Activated gamma-delta T cell treated with Interleukin-2 at 50 U/mL for 16 hours (primary cell): ENCODE measurements around the gene CPN2.

Source experiments
- DNase-seq: peaks from one replicate; pipeline ENCODE4 v3.0.0-alpha.2; 2020

CPN2 gene

DNA sequence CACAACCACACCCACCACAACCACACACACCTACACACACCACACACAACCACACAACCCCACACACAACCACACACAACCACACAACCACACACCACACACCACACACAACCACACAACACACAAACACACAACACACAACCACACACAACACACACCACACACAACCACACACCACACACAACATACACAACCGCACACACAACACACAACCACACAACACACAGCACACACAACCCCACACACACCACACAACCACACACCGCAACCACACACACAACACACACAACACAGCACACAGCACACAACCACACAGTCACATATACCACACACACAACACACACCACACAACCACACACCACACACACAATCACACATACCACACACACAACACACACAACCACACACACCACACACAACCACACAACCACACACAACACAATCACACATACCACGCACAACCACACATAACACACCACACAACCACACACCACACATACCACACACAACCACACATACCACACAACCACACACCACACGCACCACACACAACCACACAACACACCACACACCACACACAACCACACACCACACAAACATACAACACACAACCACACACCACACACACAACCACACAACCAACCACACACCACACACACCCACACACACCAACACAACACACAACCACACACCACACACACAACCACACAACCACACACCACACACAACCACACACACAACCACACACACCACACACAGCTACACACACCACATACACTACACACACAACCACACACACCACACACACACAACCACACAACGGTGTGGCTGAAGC, 23.7 kb downstream of the CPN2 start:
- no peak for DNase-seq

- no peak for DNase-seq
Observed at GRCh38 chr3:194326968-194327217, 24.2 kb downstream of the CPN2 start.

GRCh38 chr3:194326192-194326967, 24.7 kb downstream of the CPN2 start:
- DNase-seq, result no peak

GRCh38 chr3:194325424-194326153, 25.5 kb downstream of the CPN2 start:
- DNase-seq, result no peak

DNA sequence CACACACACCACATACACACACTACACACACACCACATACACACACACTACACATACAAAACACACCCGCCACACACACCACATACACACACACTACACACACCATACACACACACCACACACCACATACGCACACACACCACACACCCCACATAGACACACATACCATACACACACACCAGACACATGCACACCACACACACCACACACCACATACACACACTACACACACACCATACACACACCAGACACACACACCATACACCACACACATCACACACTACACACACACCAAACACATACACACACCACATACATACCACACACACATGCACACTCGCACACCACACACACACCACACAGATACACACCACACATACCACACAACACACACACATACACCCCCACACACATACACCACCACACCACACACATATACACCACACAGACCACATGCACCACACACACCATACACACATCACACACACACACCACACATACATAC, 26.3 kb downstream of the CPN2 start:
- no peak for DNase-seq

- peak; percentile 32 for DNase-seq
Observed at GRCh38 chr3:194323785-194324735, 27.1 kb downstream of the CPN2 start.

GRCh38 chr3:194322678-194323211, 28.4 kb downstream of the CPN2 start:
- DNase-seq, result no peak

GRCh38 chr3:194321693-194322640, 29.2 kb downstream of the CPN2 start:
- DNase-seq, result no peak

- DNase-seq, result no peak
Observed at GRCh38 chr3:194320744-194321243, 30.3 kb downstream of the CPN2 start.

GRCh38 chr3:194320100-194320499, 31.0 kb downstream of the CPN2 start:
- no peak for DNase-seq

DNA sequence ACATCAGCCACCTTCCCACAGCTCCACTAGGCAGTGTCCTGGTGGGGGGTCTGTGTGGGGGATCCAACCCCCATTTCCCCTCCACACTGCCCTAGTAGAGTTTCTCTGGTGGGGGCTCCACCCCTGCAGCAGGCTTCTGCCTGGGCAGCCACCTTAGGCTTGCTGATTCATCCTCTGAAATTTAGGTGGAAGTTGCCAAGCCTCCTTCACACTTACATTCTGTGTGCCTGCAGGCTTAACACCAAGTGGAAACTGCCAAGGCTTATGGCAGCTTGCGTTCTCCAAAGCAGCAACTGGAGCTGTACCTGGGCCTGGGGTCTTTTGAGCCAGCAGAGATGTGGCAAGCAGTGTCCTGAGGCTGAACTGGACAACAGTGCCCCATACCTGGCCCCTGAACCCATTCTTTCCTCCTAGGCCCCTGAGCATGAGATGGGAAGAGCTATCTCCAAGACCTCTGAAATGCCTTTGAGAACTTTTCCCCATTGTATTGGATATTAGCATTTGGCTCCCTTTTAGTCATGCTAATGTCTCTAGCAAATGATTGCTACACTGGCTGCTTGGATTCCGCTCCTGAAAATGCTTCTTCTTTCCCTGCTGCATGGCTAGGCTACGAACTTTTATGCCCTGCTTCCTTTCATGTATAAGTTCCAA, 32.5 kb downstream of the CPN2 start:
- no peak for DNase-seq

DNA sequence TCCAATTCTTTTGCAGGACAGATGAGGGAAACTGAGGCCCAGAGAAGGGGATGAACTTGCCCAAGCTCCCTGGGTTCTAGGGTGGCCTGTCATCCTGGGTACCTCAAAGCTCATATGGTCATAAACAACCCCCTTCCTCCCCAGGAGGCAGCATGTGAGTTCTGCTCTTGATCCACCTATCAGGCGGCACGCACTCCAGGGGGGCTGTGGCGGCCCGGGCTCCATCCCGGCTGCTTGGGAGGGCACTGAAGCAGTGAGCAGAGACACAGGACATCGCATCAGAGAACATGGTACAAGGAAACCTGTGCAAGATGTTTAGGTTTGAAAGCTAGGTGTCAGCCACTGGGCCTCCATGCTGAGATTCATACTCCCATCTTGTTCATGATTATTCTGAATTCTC, 34.2 kb downstream of the CPN2 start:
- no peak for DNase-seq

GRCh38 chr3:194315965-194316361, 35.2 kb downstream of the CPN2 start:
- no peak for DNase-seq

DNA sequence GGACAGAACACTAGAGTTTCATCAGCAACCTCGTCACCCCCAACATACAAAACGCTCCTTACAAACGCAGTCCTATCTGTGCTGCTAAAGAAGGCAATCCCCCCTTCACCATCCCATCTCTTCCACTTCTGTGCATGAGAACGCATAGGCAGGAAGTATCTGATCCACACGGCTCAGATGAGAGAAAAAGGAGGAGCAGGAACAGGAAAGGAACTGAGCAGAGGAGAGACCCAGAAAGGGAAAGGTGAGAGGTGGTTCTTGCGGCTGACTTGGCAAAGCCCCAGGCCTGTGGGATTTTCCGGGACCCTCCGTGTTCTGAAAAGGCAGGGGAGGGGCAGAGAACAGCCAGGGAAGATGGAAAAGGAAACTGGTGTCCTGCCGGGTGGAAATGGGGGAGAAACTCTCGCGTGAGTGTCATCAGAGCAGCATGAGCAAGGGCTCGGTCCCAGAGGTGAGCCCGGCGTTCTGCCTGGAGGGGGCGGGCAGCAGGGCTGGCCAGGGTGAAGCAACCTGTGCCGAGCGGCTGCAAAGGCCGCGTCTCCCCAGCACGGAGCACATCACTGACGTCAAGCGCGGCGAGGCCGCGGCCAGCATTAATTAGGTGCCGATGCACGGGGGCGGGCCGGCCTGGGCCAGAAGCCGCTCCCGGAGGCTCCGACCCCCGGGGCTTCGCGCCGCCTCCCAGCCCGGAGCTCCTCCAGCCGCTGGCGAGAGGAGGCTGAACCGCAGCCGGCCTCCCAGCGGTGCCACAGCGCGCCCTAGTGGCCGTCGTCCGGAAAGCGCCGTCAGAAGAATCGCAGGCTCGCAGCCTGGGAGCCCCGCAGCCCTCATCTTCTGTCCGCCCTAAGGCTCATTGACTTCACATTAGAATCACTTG, 35.8 kb downstream of the CPN2 start:
- peak; percentile 81 for DNase-seq

DNA sequence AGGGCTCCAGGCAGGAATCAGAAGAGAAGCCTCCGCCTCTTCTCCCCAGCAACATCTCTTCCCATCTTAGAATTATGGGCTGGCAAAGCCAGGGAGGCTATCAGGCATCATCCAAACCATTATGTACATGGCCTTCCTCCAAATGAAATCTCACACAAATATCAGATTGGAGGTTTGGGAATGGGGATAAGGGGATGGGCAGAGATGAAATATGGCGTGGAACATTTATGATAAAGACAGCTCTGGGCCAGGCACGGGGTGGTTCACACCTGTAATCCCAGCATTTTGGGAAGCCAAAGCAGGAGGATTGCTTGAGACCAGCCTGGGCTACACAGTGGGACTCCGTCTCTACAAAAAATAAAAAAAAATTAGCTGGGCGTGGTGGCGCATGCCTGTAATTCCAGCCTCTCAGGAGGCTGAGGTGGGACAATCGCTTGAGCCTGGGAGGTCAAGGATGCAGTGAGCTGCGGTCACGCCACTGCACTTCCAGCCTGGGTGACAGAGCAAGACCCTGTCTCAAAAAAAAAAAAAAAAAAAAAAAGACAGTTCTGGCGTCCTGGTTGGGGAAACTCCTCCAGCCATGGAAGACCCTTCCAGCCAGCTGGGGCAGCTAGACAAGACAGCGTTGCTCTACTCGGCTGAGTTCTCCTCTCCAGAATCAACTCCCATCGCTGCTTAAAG, 36.6 kb downstream of the CPN2 start:
- no peak for DNase-seq

GRCh38 chr3:194313560-194314387, 37.4 kb downstream of the CPN2 start:
- no peak for DNase-seq

DNA sequence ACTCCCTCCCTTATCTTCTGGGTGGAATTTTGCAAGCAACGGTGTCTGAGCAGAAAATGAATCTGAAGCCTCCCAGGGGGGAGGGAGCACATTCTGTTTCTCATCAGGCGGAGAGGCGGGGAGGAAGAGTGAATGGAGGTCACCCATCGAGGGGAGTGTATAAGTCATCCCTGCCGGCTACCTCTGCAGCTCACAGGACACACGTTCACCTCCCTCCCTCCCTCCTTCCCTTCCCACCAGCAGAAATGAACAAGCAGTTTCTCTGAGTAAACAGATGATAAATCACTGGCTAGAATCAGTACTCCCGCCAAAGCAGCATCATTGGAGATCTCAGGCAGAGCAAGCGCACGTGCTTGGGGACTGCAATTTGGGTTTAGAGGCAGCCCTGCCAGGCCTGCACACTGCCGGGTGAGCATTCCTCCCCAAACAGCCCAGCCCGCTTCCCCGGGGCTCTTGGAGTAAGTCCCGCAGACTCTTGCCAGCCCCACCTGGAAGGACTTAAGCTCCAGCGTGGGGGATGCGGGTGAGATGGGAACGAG, 38.3 kb downstream of the CPN2 start:
- no peak for DNase-seq
